Ascending aorta (tissue), 2 donors: Measurements from ENCODE around the gene FGG. TPM values are rescaled to one million over a fixed set of nuclear protein-coding genes. Genes with fewer than 3 reads are reported as not detected.

Experiments used
- DNase-seq, 2 donors: peaks; one replicate each; pipeline ENCODE4 v3.0.0-alpha.2; 2019; ENCODE audit warnings: low spot score in 2 of 2
- H3K27ac ChIP-seq, 2 donors: fragments of 200-600 bp; sonication (generic); one replicate each; pipeline ENCODE4 v1.5.1; 2016 to 2017; ENCODE audit warnings: mild to moderate bottlenecking in 1 of 2
- H3K27me3 ChIP-seq: fragments of 200-600 bp; sonication (generic); one replicate; pipeline ENCODE4 v1.5.1; 2017
- H3K36me3 ChIP-seq, 2 donors: fragments of 200-600 bp; sonication (generic); one replicate each; pipeline ENCODE4 v1.5.1; 2016
- H3K4me1 ChIP-seq, 2 donors: fragments of 200-600 bp; sonication (generic); one replicate each; pipeline ENCODE4 v1.5.1; 2016 to 2017; ENCODE audit warnings: mild to moderate bottlenecking in 1 of 2
- H3K4me3 ChIP-seq, 2 donors: fragments of 200-600 bp; sonication (generic); one replicate each; pipeline ENCODE4 v1.5.1; 2016 to 2017; ENCODE audit warnings: mild to moderate bottlenecking in 1 of 2
- H3K9me3 ChIP-seq, 2 donors: fragments of 200-600 bp; sonication (generic); one replicate each; pipeline ENCODE4 v1.5.1; 2016
- CTCF ChIP-seq, 3 experiments: fragments of 200-600 bp in 2 of 3; fragments of 450-650 bp in 1 of 3; sonication (generic) in 2 of 3; IDR thresholded peaks; one replicate each; pipeline ENCODE4 v1.5.1; 2016 to 2019; ENCODE audit warnings: antibody characterized with exemption in 3 of 3, mild to moderate bottlenecking in 1 of 3, moderate library complexity in 1 of 3
- intact Hi-C: fragments of 100-400 bp; cut with DNase I; formaldehyde crosslinking; loops from one replicate; pipeline ENCODE4 v1.15.1; 2023
- total RNA-seq: library from RNA; depleted of rRNA; stranded (reverse); fragments of >200 nt; gene quantifications from one replicate; pipeline ENCODE4 v1.1.0, GENCODE V29; 2016

FGG gene
- total RNA-seq, 1 donor from 2014 or later, result 40.3 TPM

GRCh38 chr4:154640999-154641398 is 28.5 kb upstream of the FGG start:
- Histone ChIP-seq H3K27ac (no peak overlapping the region), H3K27me3 (no peaks in the 10 kb centered on the region), H3K9me3 (no peaks in the 10 kb centered on the region), H3K36me3 (no peaks in the 10 kb centered on the region), H3K4me1 (no peaks in the 10 kb centered on the region), H3K4me3 (no peak overlapping the region)
- no peak for TF ChIP-seq CTCF (IDR thresholded peaks at IDR 0.05)
- DNase-seq, result no peak
- intact Hi-C loops, result no loop called here

- no peak for DNase-seq
- intact Hi-C loops, result no loop called here
These were observed 21.6 kb upstream of the FGG start for GRCh38 chr4:154634058-154634457.

GRCh38 chr4:154631828-154632227 is 19.4 kb upstream of the FGG start:
- H3K4me3 ChIP-seq, result no peak overlapping the region
- H3K27ac ChIP-seq, result no peak overlapping the region
- peaks cover 0 to 5% of the 10 kb centered on the region in 2 donors for H3K4me1 ChIP-seq
- H3K36me3 ChIP-seq, result no peaks in the 10 kb centered on the region
- intact Hi-C loops, result no loop called here
- DNase-seq, result no peak
- TF ChIP-seq CTCF (IDR thresholded peaks at IDR 0.05), result no peak
- H3K27me3 ChIP-seq, result no peaks in the 10 kb centered on the region
- no peaks in the 10 kb centered on the region for H3K9me3 ChIP-seq

More at GRCh38 chr4:154634058-154634457, 21.6 kb upstream of the FGG start:
- TF ChIP-seq CTCF (IDR thresholded peaks at IDR 0.05), result no peak
- H3K4me1 ChIP-seq, result no peaks in the 10 kb centered on the region
- H3K27me3 ChIP-seq, result no peaks in the 10 kb centered on the region
- H3K36me3 ChIP-seq, result no peaks in the 10 kb centered on the region
- H3K27ac ChIP-seq, result no peak overlapping the region
- H3K4me3 ChIP-seq, result no peak overlapping the region
- no peaks in the 10 kb centered on the region for H3K9me3 ChIP-seq

- TF ChIP-seq CTCF (IDR thresholded peaks at IDR 0.05), result no peak
- Histone ChIP-seq H3K4me3 (no peak overlapping the region), H3K27me3 (no peaks in the 10 kb centered on the region), H3K27ac (no peak overlapping the region), H3K4me1 (peaks cover 0 to 5% of the 10 kb centered on the region in 2 donors), H3K36me3 (no peaks in the 10 kb centered on the region), H3K9me3 (no peaks in the 10 kb centered on the region)
- intact Hi-C loops, result no loop called here
- DNase-seq, result no peak
These were observed 17.9 kb upstream of the FGG start for GRCh38 chr4:154630324-154630723.

- peak overlapping the region; percentile 51 to 57 for H3K4me3 ChIP-seq
- no peaks in the 10 kb centered on the region for H3K36me3 ChIP-seq
- H3K27me3 ChIP-seq, result no peaks in the 10 kb centered on the region
- no peak for DNase-seq
- H3K9me3 ChIP-seq, result no peaks in the 10 kb centered on the region
- intact Hi-C loops, result no loop called here
- peak in 2 of 3 experiments; percentile 46 to 59 for TF ChIP-seq CTCF (IDR thresholded peaks at IDR 0.05)
- no peak overlapping the region for H3K27ac ChIP-seq
- H3K4me1 ChIP-seq, result peaks cover 0 to 5% of the 10 kb centered on the region in 2 donors
These were observed 14.5 kb upstream of the FGG start for GRCh38 chr4:154626793-154627484.
